WTC11 (cell line): ENCODE measurements around the gene C15orf61. TPM values are rescaled to one million over a fixed set of nuclear protein-coding genes. Genes with fewer than 3 reads are reported as not detected.

Source experiments
- NFATC4 ChIP-seq: fragments of 250-450 bp; sonication (Bioruptor Pico); IDR thresholded peaks from 2 replicates; pipeline ENCODE4 v1.9.0; 2021; ENCODE audit warnings: mild to moderate bottlenecking
- TCF7 ChIP-seq: sonication (generic); formaldehyde crosslinking; IDR thresholded peaks from 2 replicates; pipeline ENCODE4 v1.8.0; 2022; ENCODE audit warnings: mild to moderate bottlenecking, low read depth, missing genetic modification reagents, moderate library complexity
- TP53 ChIP-seq: sonication (generic); formaldehyde crosslinking; IDR thresholded peaks from 2 replicates; pipeline ENCODE4 v1.8.1; 2023; ENCODE audit warnings: mild to moderate bottlenecking, missing genetic modification reagents
- ZNF423 ChIP-seq: fragments of 250-450 bp; sonication (Bioruptor Pico); IDR thresholded peaks from 2 replicates; pipeline ENCODE4 v2.1.2; 2022; ENCODE audit warnings: mild to moderate bottlenecking, moderate library complexity
- total RNA-seq: library from RNA; stranded (reverse); gene quantifications from 3 replicates; pipeline ENCODE4 v1.2.3, GENCODE V29; 2021

The C15orf61 gene
- total RNA-seq, 1 experiment from 2014 or later = 3.3 TPM

DNA sequence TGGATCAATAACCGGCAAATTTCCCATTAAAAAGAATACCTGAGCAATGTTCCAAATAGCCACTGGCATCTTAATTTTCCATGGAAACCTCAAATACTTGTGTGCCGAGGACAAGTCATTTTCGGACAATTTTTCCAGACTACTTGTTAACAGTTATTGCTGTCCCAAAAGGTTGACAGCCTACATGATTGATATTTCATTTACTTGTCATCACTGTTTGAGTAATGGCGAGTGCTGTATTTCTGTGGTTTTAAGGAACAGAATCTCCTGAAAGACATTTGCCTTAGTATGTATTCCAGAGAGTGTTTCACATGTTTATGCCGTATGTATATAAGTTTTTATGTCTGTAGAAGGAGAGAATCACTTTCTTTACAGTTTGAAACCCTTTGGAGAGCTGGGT lies 58.2 kb downstream of the C15orf61 start (continued):
- TF ChIP-seq TP53 (CRISPR knock-in tag) (no peak), TCF7 (CRISPR knock-in tag) (no peak), ZNF423 (CRISPR knock-in tag) (no peak), NFATC4 (CRISPR knock-in tag) (no peak)

Other genes starting within 250 kb of the C15orf61 start
- gene MAP2K5, start 21.6 kb downstream of the C15orf61 start, total RNA-seq = 13.6 to 19.5 TPM (median 16.8 TPM) in 3 replicates